HEK293 (cell line): ENCODE measurements around the gene HNRNPC.

Experiments used
- CTCF ChIA-PET: fragments of 350-600 bp; formaldehyde crosslinking; extraction: SDS; loops from one replicate; lab custom pipeline; 2021; ENCODE audit warnings: antibody characterized with exemption; lab: Yijun Ruan, JAX
- POLR2A ChIA-PET: fragments of 300-600 bp; formaldehyde crosslinking; extraction: SDS; loops from one replicate; lab custom pipeline; 2020; ENCODE audit warnings: antibody characterized with exemption, inconsistent platforms; lab: Yijun Ruan, JAX
- H3K27ac ChIP-seq: fragments of 200-500 bp; sonication (Bioruptor generic); 2 replicates; pipeline ENCODE4 v1.5.1; 2014; ENCODE audit warnings: low read depth, low read length, control low read depth, inconsistent platforms; ENCODE audit errors: extremely low read depth
- H3K36me3 ChIP-seq, 2 experiments: fragments of 200-500 bp in 1 of 2; sonication (Bioruptor generic) in 1 of 2; 1 replicate in 1 of 2; 2 replicates in 1 of 2; pipeline ENCODE4 v1.5.1; 2014 to 2017; ENCODE audit warnings: inconsistent platforms in 2 of 2, low read length in 2 of 2; ENCODE audit not compliant: control insufficient read depth in 2 of 2, insufficient read depth in 1 of 2
- H3K4me1 ChIP-seq: fragments of 200-500 bp; sonication (Bioruptor generic); 2 replicates; pipeline ENCODE4 v1.5.1; 2014; ENCODE audit warnings: mild to moderate bottlenecking, low read length, inconsistent platforms; ENCODE audit not compliant: control insufficient read depth, insufficient read depth
- H3K4me3 ChIP-seq: 2 replicates; pipeline ENCODE4 v1.5.1; 2011; ENCODE audit warnings: low read depth, mild to moderate bottlenecking, control low read depth, low read length, moderate library complexity
- H3K9me3 ChIP-seq: fragments of 200-500 bp; sonication (Bioruptor generic); 2 replicates; pipeline ENCODE4 v1.5.1; 2014; ENCODE audit warnings: low read depth, low read length, inconsistent platforms; ENCODE audit not compliant: control insufficient read depth, insufficient read depth
- GFI1B ChIP-seq: fragments of 450-650 bp; formaldehyde crosslinking; IDR thresholded peaks from 2 replicates; pipeline ENCODE4 v1.5.1; 2016; ENCODE audit warnings: missing biosample characterization, missing genetic modification characterization
- GLI2 ChIP-seq: fragments of 450-650 bp; formaldehyde crosslinking; IDR thresholded peaks from 2 replicates; pipeline ENCODE4; 2017; ENCODE audit warnings: missing biosample characterization, missing genetic modification characterization, low read depth, borderline replicate concordance
- GLIS1 ChIP-seq: fragments of 450-650 bp; formaldehyde crosslinking; IDR thresholded peaks from 2 replicates; pipeline ENCODE4 v1.5.1; 2016; ENCODE audit warnings: missing biosample characterization, missing genetic modification characterization
- KLF8 ChIP-seq: fragments of 450-650 bp; formaldehyde crosslinking; IDR thresholded peaks from 2 replicates; pipeline ENCODE4 v1.5.1; 2016; ENCODE audit warnings: missing biosample characterization, missing genetic modification characterization
- OSR2 ChIP-seq: fragments of 450-650 bp; formaldehyde crosslinking; IDR thresholded peaks from 2 replicates; pipeline ENCODE4 v1.5.1; 2016; ENCODE audit warnings: missing biosample characterization, missing genetic modification characterization
- PRDM10 ChIP-seq: fragments of 450-650 bp; formaldehyde crosslinking; IDR thresholded peaks from 2 replicates; pipeline ENCODE4 v1.5.1; 2016; ENCODE audit warnings: missing biosample characterization, missing genetic modification characterization
- PRDM6 ChIP-seq: fragments of 450-650 bp; formaldehyde crosslinking; IDR thresholded peaks from 2 replicates; pipeline ENCODE4 v1.5.1; 2017; ENCODE audit warnings: missing biosample characterization, missing genetic modification characterization
- ZNF132 ChIP-seq: fragments of 450-650 bp; formaldehyde crosslinking; IDR thresholded peaks from 2 replicates; pipeline ENCODE4 v1.5.1; 2017; ENCODE audit warnings: missing biosample characterization, missing genetic modification characterization, borderline replicate concordance
- ZNF138 ChIP-seq: fragments of 450-650 bp; formaldehyde crosslinking; IDR thresholded peaks from 2 replicates; pipeline ENCODE4 v1.5.1; 2016; ENCODE audit warnings: missing biosample characterization, missing genetic modification characterization, borderline replicate concordance
- ZNF157 ChIP-seq: fragments of 450-650 bp; formaldehyde crosslinking; IDR thresholded peaks from 2 replicates; pipeline ENCODE4 v1.5.1; 2016; ENCODE audit warnings: missing biosample characterization, missing genetic modification characterization
- ZNF18 ChIP-seq: fragments of 450-650 bp; formaldehyde crosslinking; IDR thresholded peaks from 2 replicates; pipeline ENCODE4 v1.5.1; 2016; ENCODE audit warnings: missing biosample characterization, missing genetic modification characterization
- ZNF292 ChIP-seq: fragments of 450-650 bp; formaldehyde crosslinking; IDR thresholded peaks from 2 replicates; pipeline ENCODE4 v1.5.1; 2016; ENCODE audit warnings: low read depth, missing biosample characterization, missing genetic modification characterization, borderline replicate concordance
- ZNF366 ChIP-seq: fragments of 450-650 bp; formaldehyde crosslinking; conservative IDR thresholded peaks from 2 replicates; pipeline ENCODE4 v1.5.1; 2016; ENCODE audit warnings: missing biosample characterization, missing genetic modification characterization
- ZNF600 ChIP-seq: fragments of 450-650 bp; formaldehyde crosslinking; IDR thresholded peaks from 2 replicates; pipeline ENCODE4 v1.5.1; 2016; ENCODE audit warnings: missing biosample characterization, missing genetic modification characterization
- ZNF629 ChIP-seq: fragments of 450-650 bp; formaldehyde crosslinking; IDR thresholded peaks from 2 replicates; pipeline ENCODE4 v1.5.1; 2017; ENCODE audit warnings: missing biosample characterization, missing genetic modification characterization
- ZNF776 ChIP-seq: fragments of 450-650 bp; formaldehyde crosslinking; IDR thresholded peaks from 2 replicates; pipeline ENCODE4 v1.5.0; 2017; ENCODE audit warnings: missing biosample characterization, missing genetic modification characterization, borderline replicate concordance
- ZSCAN18 ChIP-seq: fragments of 450-650 bp; formaldehyde crosslinking; IDR thresholded peaks from 2 replicates; pipeline ENCODE4 v1.5.1; 2016; ENCODE audit warnings: missing biosample characterization, missing genetic modification characterization

The HNRNPC gene

GRCh38 chr14:21258005-21258888, 11.0 kb downstream of the HNRNPC start:
- Histone ChIP-seq H3K36me3 (peaks cover 72 to 92% of the 10 kb centered on the region in 2 experiments), H3K4me1 (peaks cover 12% of the 10 kb centered on the region; the same call in 1 of the 2 replicates), H3K9me3 (no peaks in the 10 kb centered on the region), H3K4me3 (no peak overlapping the region), H3K27ac (no peak overlapping the region)
- TF ChIP-seq ZNF600 (tag by site-specific recombination): 0 out of 2 replicates have a peak, but pooled peaks have one; percentile 19
- TF ChIP-seq ZNF366 (tag by site-specific recombination): no peak
- TF ChIP-seq PRDM6 (tag by site-specific recombination): peak; percentile 57
- TF ChIP-seq ZNF138 (tag by site-specific recombination): no peak
- no peak for TF ChIP-seq KLF8 (tag by site-specific recombination)
- no peak for TF ChIP-seq ZNF132
- TF ChIP-seq GFI1B: no peak
- TF ChIP-seq ZNF629 (tag by site-specific recombination): no peak
- POLR2A ChIA-PET: interaction anchor here (0.6 to 3.3 kb wide), 3 partner anchors 9 to 83 kb away, joined by 3 to 13 read pairs (median 9); no protein-coding TSS in a partner anchor
- CTCF ChIA-PET: interaction anchor here (0.6 to 0.9 kb wide), 2 partner anchors 8 to 19 kb away, joined by 3 to 8 read pairs; no protein-coding TSS in a partner anchor

GRCh38 chr14:21257394-21257909, 11.8 kb downstream of the HNRNPC start:
- Histone ChIP-seq H3K4me1 (peaks cover 8% of the 10 kb centered on the region; the same call in 1 of the 2 replicates), H3K36me3 (peaks cover 72 to 90% of the 10 kb centered on the region in 2 experiments), H3K9me3 (no peaks in the 10 kb centered on the region), H3K27ac (no peak overlapping the region), H3K4me3 (no peak overlapping the region)
- POLR2A ChIA-PET: interaction anchor here (0.6 to 3.3 kb wide), 5 partner anchors 8 to 180 kb away, joined by 3 to 13 read pairs (median 9); no protein-coding TSS in a partner anchor
- TF ChIP-seq ZNF157 (tag by site-specific recombination) (no peak), OSR2 (tag by site-specific recombination) (peak; percentile 83), ZNF776 (no peak), GLIS1 (peak; percentile 74)
- CTCF ChIA-PET: interaction anchor here (0.6 to 1.0 kb wide), 3 partner anchors 9 to 37 kb away, joined by 3 to 8 read pairs (median 3); no protein-coding TSS in a partner anchor

- no peak overlapping the region for H3K4me3 ChIP-seq
- H3K27ac ChIP-seq: no peak overlapping the region
- peaks cover 8% of the 10 kb centered on the region; the same call in 1 of the 2 replicates for H3K4me1 ChIP-seq
- ChIA-PET POLR2A (interaction anchor here (0.7 to 3.3 kb wide), 6 partner anchors 8 to 181 kb away, joined by 3 to 13 read pairs (median 7); no protein-coding TSS in a partner anchor), CTCF (interaction anchor here (1.0 kb wide), 1 partner anchor 37 kb away, joined by 3 read pairs; no protein-coding TSS in a partner anchor)
- no peaks in the 10 kb centered on the region for H3K9me3 ChIP-seq
- H3K36me3 ChIP-seq: peaks cover 75 to 90% of the 10 kb centered on the region in 2 experiments
- TF ChIP-seq ZNF18 (tag by site-specific recombination): no peak
- no peak for TF ChIP-seq ZSCAN18 (tag by site-specific recombination)
- TF ChIP-seq ZNF292 (tag by site-specific recombination): no peak
- no peak for TF ChIP-seq KLF8 (tag by site-specific recombination)
- peak; percentile 60 for TF ChIP-seq PRDM10 (tag by site-specific recombination)
- TF ChIP-seq GLI2 (tag by site-specific recombination): no peak
Measured at GRCh38 chr14:21256539-21257393, 12.5 kb downstream of the HNRNPC start.
